Measurements from ENCODE around the gene RNF130.

DNA sequence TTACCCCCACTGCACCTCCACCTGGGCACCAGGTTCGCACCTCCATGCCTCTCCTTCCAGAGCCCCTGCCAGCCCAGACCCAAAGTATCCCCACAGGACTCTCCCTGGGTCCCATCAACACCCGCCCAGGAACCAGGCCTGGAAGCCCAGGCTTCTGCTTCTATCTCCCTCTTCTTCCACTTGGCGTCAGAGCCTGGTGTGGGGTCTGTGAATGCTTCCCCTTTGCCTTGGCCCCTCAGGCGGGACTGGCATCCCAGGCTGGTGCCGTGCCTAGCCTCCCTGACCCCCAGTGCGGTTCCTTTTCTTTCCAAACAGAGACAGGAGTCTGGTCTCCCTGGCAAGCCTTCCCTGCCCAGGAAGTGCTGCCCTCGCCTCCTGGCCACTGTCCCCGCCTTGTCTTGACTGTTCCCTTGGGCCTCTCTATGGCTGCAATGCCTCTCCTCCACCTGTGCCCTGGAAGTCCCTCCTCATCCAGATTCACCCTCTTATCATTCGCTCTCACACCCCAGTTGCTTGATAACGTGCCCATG lies 156.1 kb downstream of the RNF130 start:
- TF ChIP-seq EZH2 (IDR thresholded peaks at IDR 0.05) (no peak), EZH2phosphoT487 (IDR thresholded peaks at IDR 0.05) (no peak)
- TF ChIP-seq, protein P1, sequence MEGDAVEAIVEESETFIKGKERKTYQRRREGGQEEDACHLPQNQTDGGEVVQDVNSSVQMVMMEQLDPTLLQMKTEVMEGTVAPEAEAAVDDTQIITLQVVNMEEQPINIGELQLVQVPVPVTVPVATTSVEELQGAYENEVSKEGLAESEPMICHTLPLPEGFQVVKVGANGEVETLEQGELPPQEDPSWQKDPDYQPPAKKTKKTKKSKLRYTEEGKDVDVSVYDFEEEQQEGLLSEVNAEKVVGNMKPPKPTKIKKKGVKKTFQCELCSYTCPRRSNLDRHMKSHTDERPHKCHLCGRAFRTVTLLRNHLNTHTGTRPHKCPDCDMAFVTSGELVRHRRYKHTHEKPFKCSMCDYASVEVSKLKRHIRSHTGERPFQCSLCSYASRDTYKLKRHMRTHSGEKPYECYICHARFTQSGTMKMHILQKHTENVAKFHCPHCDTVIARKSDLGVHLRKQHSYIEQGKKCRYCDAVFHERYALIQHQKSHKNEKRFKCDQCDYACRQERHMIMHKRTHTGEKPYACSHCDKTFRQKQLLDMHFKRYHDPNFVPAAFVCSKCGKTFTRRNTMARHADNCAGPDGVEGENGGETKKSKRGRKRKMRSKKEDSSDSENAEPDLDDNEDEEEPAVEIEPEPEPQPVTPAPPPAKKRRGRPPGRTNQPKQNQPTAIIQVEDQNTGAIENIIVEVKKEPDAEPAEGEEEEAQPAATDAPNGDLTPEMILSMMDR (IDR thresholded peaks at IDR 0.05), result no peak
